ENCODE results near the gene LST1.

Gene LST1

GRCh38 chr6:31543639-31544038 lies 42.4 kb upstream of the LST1 start:
- ChIA-PET CTCF (interaction anchor here (2.0 kb wide), 1 partner anchor 54 kb away, joined by 6 read pairs; no protein-coding TSS in a partner anchor), POLR2A (ENCODE audit: low non-redundant PET) (interaction anchor here (0.7 kb wide), 1 partner anchor 119 kb away, joined by 3 read pairs; no protein-coding TSS in a partner anchor)
- H3K27ac ChIP-seq, result no peak overlapping the region
- no peak for DNase-seq (ENCODE audit: low spot score)
- no peak for TF ChIP-seq CTCF (conservative IDR thresholded peaks at IDR 0.05; ENCODE audit: low read depth)

GRCh38 chr6:31544676-31545075 lies 41.4 kb upstream of the LST1 start:
- DNase-seq (ENCODE audit: low spot score), result no peak
- TF ChIP-seq CTCF (conservative IDR thresholded peaks at IDR 0.05; ENCODE audit: low read depth), result no peak
- no peak overlapping the region for H3K27ac ChIP-seq
- ChIA-PET POLR2A (ENCODE audit: low non-redundant PET) (no interaction called here), CTCF (interaction anchor here (0.6 to 6.3 kb wide), 2 partner anchors 54 to 108 kb away, joined by 4 to 96 read pairs; partner anchors contain the start of gene BAG6)

- ChIA-PET POLR2A (ENCODE audit: low non-redundant PET) (no interaction called here), CTCF (interaction anchor here (0.6 to 6.3 kb wide), 2 partner anchors 53 to 107 kb away, joined by 4 to 96 read pairs; partner anchors contain the start of gene BAG6)
- H3K27ac ChIP-seq, result no peak overlapping the region
- no peak for DNase-seq (ENCODE audit: low spot score)
- TF ChIP-seq CTCF (conservative IDR thresholded peaks at IDR 0.05; ENCODE audit: low read depth), result no peak
These were observed 40.8 kb upstream of the LST1 start for GRCh38 chr6:31545291-31545690.

GRCh38 chr6:31546339-31546957 lies 39.6 kb upstream of the LST1 start, which contains the start of gene ATP6V1G2:
Gene ATP6V1G2, minus strand, starts transcription at chr6:31546608. Its CDS starts 49 bp downstream, at chr6:31546559.
- TF ChIP-seq CTCF (conservative IDR thresholded peaks at IDR 0.05; ENCODE audit: low read depth), result peak; percentile 98
- peak; percentile 84 for DNase-seq (ENCODE audit: low spot score)
- peak within 1 kb of the TSS; percentile 76 for H3K27ac ChIP-seq
- CTCF ChIA-PET, result interaction anchor here (0.5 to 6.3 kb wide), 12 partner anchors 11 to 321 kb away, joined by 3 to 96 read pairs (median 4); partner anchors contain the start of gene LTB
- POLR2A ChIA-PET (ENCODE audit: low non-redundant PET), result no interaction called here

GRCh38 chr6:31546958-31547726 lies 38.9 kb upstream of the LST1 start, which contains the start of gene NFKBIL1:
Gene NFKBIL1, plus strand, starts transcription at chr6:31547608. Its CDS starts 87 bp downstream, at chr6:31547695.
- ChIA-PET POLR2A (ENCODE audit: low non-redundant PET) (no interaction called here), CTCF (interaction anchor here (0.6 to 6.3 kb wide), 12 partner anchors 12 to 320 kb away, joined by 3 to 96 read pairs (median 4); partner anchors contain the start of gene LTB)
- peak; percentile 92 for DNase-seq (ENCODE audit: low spot score)
- peak; percentile 62 for TF ChIP-seq CTCF (conservative IDR thresholded peaks at IDR 0.05; ENCODE audit: low read depth)
- peak within 1 kb of the TSS; percentile 76 for H3K27ac ChIP-seq
